Heart right ventricle (tissue), 16 donors: Measurements from ENCODE around the gene CPZ. TPM values are rescaled to one million over a fixed set of nuclear protein-coding genes. Genes with fewer than 3 reads are reported as not detected.

Experiments used
- ATAC-seq, 8 donors: fragments of 200-7000 bp; cut with Tn5 transposase; one replicate each; pipeline ENCODE4 v1.9.1; 2020; ENCODE audit warnings: mild to moderate bottlenecking in 8 of 8, moderate library complexity in 8 of 8, moderate number of reproducible peaks in 1 of 8
- DNase-seq, 2 donors: peaks; one replicate each; pipeline ENCODE4 v3.0.0-alpha.2; 2020
- H3K27ac ChIP-seq, 10 donors: fragments of 200-600 bp; sonication (generic) in 2 of 10; one replicate each; pipeline versions ENCODE4 v1.5.0 to v1.8.0; 2020 to 2022; ENCODE audit warnings: mild to moderate bottlenecking in 3 of 10
- H3K27me3 ChIP-seq, 7 donors: fragments of 200-600 bp; one replicate each; pipeline ENCODE4 v1.8.0; 2021 to 2022; ENCODE audit warnings: mild to moderate bottlenecking in 2 of 7
- H3K36me3 ChIP-seq, 9 donors: fragments of 200-600 bp; sonication (generic) in 1 of 9; one replicate each; pipeline versions ENCODE4 v1.5.0 to v1.8.0; 2020 to 2022; ENCODE audit warnings: mild to moderate bottlenecking in 2 of 9
- H3K4me1 ChIP-seq, 9 donors: fragments of 200-600 bp; sonication (generic) in 1 of 9; one replicate each; pipeline versions ENCODE4 v1.5.0 to v1.8.0; 2020 to 2022; ENCODE audit warnings: mild to moderate bottlenecking in 4 of 9
- H3K4me3 ChIP-seq, 10 donors: fragments of 200-600 bp; sonication (generic) in 2 of 10; one replicate each; pipeline versions ENCODE4 v1.5.0 to v1.8.0; 2020 to 2022; ENCODE audit warnings: mild to moderate bottlenecking in 7 of 10, moderate library complexity in 2 of 10
- H3K9me3 ChIP-seq, 11 donors: fragments of 200-600 bp in 10 of 11; sonication (generic) in 2 of 11; one replicate each; pipeline versions ENCODE4 v1.5.0 to v1.8.0; 2013 to 2022; ENCODE audit warnings: mild to moderate bottlenecking in 2 of 11, control low read depth in 1 of 11, moderate library complexity in 1 of 11
- WGBS, 2 donors: extraction: QIAGEN DNeasy Blood & Tissue Kit; methylation state at CpG; one replicate each; pipeline ENCODE4 v1.1.7; 2013; ENCODE audit warnings: inconsistent platforms in 1 of 2; 5-methylcytosine and 5-hydroxymethylcytosine counted together
- intact Hi-C, 10 donors: fragments of 100-400 bp; cut with DNase I; formaldehyde crosslinking; loops; one replicate each; pipeline versions ENCODE4 v1.11.1 to v1.14.2; 2022
- polyA plus RNA-seq, 2 donors: library from polyadenylated mRNA; stranded (reverse); fragments of 200-250 nt; gene quantifications; one replicate each; pipeline ENCODE4 v1.2.3, GENCODE V29; 2013
- total RNA-seq, 10 donors: library from RNA; stranded (reverse); fragmentation: NEBNext Ultra II Directional in 3 of 10; extraction: Animal tissue kit (Norgen Biotek cat#: 25700) in 3 of 10; gene quantifications; one replicate each; pipeline versions ENCODE4 v1.2.1 to v1.2.4, GENCODE V29; 2021 to 2023
- TF ChIP-seq, protein P1 (sequence below), 9 donors: fragments of 200-600 bp; sonication (generic) in 2 of 9; IDR thresholded peaks; one replicate each; pipeline versions ENCODE4 v1.5.0 to v1.8.0; 2021 to 2022; ENCODE audit warnings: antibody characterized with exemption in 9 of 9, mild to moderate bottlenecking in 5 of 9, moderate library complexity in 1 of 9
- donor health status: Arrhythmogenic right ventricular cardiomyopathy.
- donor health status: ischemic (EF 13 %, LVEDD 7.1; RV severe dilation, severe dysfunction).
- donor health status: healthy with polysubstance abuse.
- donor health status: DM: no; HTN: yes; CAD: no.
- donor health status: DM: no; HTN: no; CAD: no.
- donor health status: ischemic (EF 25% LVEDD 6.9; RV normal size, moderate dysfunction).
- donor health status: ischemic (EF 25% LVEDD 5.7; RV mildly dilated, moderate dysfunction).
- donor health status: healthy.
- donor health status: DM: yes; HTN: yes; CAD: no.
- donor health status: Ischemic cardiomyopathy.
- donor health status: ischemic (EF 35%, LVEDD 5.7; RV mildly dilated, moderate dysfunction).
- donor health status: nonischemic (EF 11% LVEDD 7.7; RV severe dilation, severe dysfunction).
- donor health status: DM: yes; HTN: yes; CAD: no.
- donor health status: PGD.
- donor health status: ischemic (EF 29% LVEDD 5.4; RV normal size, mild dysfunction).
- donor health status: nonischemic (EF 23%, LVEDD 6.1; RV moderate dilation, normal function).

CPZ gene
- total and polyA plus RNA-seq, 12 donors, result 0.12 to 0.85 (median 0.70) TPM; not detected in 5

- no peak for ATAC-seq
- 69 to 78% methylated on average over 9 of the region's 9 CpGs for WGBS, 2 donors
- Histone ChIP-seq H3K4me1 (no peaks in the 10 kb centered on the region), H3K4me3 (no peak overlapping the region), H3K27ac (no peak overlapping the region), H3K9me3 (no peaks in the 10 kb centered on the region), H3K36me3 (no peaks in the 10 kb centered on the region), H3K27me3 (peaks cover 10 to 99% (median 93%) of the 10 kb centered on the region in 7 donors)
- intact Hi-C loops, result no loop called here
- no peak for DNase-seq
- TF ChIP-seq, protein P1, sequence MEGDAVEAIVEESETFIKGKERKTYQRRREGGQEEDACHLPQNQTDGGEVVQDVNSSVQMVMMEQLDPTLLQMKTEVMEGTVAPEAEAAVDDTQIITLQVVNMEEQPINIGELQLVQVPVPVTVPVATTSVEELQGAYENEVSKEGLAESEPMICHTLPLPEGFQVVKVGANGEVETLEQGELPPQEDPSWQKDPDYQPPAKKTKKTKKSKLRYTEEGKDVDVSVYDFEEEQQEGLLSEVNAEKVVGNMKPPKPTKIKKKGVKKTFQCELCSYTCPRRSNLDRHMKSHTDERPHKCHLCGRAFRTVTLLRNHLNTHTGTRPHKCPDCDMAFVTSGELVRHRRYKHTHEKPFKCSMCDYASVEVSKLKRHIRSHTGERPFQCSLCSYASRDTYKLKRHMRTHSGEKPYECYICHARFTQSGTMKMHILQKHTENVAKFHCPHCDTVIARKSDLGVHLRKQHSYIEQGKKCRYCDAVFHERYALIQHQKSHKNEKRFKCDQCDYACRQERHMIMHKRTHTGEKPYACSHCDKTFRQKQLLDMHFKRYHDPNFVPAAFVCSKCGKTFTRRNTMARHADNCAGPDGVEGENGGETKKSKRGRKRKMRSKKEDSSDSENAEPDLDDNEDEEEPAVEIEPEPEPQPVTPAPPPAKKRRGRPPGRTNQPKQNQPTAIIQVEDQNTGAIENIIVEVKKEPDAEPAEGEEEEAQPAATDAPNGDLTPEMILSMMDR (IDR thresholded peaks at IDR 0.05), result no peak
These were observed 9.5 kb upstream of the CPZ start for GRCh38 chr4:8582941-8583654.

DNA sequence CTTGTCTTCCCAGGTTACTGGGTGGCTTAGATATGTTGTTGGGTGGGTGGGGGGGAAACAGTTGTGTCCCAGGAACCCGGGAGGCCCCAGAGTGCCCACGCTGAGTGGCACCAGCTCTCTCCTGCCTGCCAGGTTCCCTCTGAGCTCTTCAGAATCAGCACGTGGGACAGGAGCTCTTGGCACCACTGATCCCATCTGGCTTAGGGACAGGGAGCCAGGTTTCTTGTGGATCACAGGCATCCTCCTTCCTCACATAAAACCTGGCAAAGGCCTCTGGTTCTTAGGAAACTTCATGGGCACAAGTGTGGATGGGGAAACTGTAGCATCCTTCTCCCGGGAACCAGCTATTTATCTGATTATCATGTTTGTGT is 8.9 kb upstream of the CPZ start:
- 63 to 71% methylated on average over 4 of the region's 4 CpGs for WGBS, 2 donors
- peaks cover 15 to 100% (median 93%) of the 10 kb centered on the region in 7 donors for H3K27me3 ChIP-seq
- intact Hi-C loops, result no loop called here

GRCh38 chr4:8585186-8585585 is 7.4 kb upstream of the CPZ start:
- H3K9me3 ChIP-seq, result no peaks in the 10 kb centered on the region
- H3K4me1 ChIP-seq, result no peaks in the 10 kb centered on the region
- no peaks in the 10 kb centered on the region for H3K36me3 ChIP-seq
- H3K4me3 ChIP-seq, result no peak overlapping the region
- DNase-seq (no peak), ATAC-seq (no peak)
- WGBS, 2 donors, result 40 to 53% methylated on average over 6 of the region's 6 CpGs
- intact Hi-C loops, result no loop called here
- TF ChIP-seq, protein P1 (IDR thresholded peaks at IDR 0.05), result no peak
- no peak overlapping the region for H3K27ac ChIP-seq
- peaks cover 17 to 100% (median 88%) of the 10 kb centered on the region in 7 donors for H3K27me3 ChIP-seq

More for the DNA sequence above, 8.9 kb upstream of the CPZ start:
- TF ChIP-seq, protein P1 (IDR thresholded peaks at IDR 0.05), result no peak
- no peaks in the 10 kb centered on the region for H3K9me3 ChIP-seq
- no peak overlapping the region for H3K27ac ChIP-seq
- DNase-seq (no peak), ATAC-seq (no peak)
- H3K4me3 ChIP-seq, result no peak overlapping the region
- H3K4me1 ChIP-seq, result no peaks in the 10 kb centered on the region
- no peaks in the 10 kb centered on the region for H3K36me3 ChIP-seq

DNA sequence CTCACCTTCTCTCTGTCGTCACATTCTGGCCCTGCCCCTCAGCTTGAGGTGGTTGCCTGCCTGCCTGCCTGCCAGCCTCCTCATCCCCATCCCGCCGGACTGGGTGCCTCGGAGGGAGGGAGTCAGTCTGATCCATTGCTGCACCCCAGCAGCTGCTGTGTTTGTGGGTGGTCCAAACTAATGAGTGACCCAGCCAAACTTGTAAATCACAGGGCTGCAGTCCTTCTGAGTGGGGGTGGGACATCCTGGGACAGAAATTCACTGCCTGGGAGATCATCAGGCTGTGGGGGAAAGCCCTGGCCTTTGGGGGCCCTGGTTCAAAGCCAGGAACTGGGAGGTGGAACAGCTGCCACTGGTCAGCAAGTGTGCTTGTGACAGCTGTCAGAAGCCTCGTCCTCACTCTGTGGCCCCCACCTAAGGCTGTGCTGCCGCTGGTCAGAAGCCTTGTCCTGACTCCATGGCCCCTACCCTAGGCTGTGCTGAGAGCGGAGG is 6.8 kb upstream of the CPZ start:
- H3K4me3 ChIP-seq, result no peak overlapping the region
- no peaks in the 10 kb centered on the region for H3K9me3 ChIP-seq
- no peak overlapping the region for H3K27ac ChIP-seq
- ATAC-seq (no peak), DNase-seq (no peak)
- H3K4me1 ChIP-seq, result no peaks in the 10 kb centered on the region
- WGBS, 2 donors, result 52% methylated on average over 7 of the region's 7 CpGs
- H3K36me3 ChIP-seq, result no peaks in the 10 kb centered on the region
- peaks cover 13 to 100% (median 86%) of the 10 kb centered on the region in 7 donors for H3K27me3 ChIP-seq
- intact Hi-C loops, result no loop called here
- TF ChIP-seq, protein P1 (IDR thresholded peaks at IDR 0.05), result no peak
